Gastrocnemius medialis (tissue), 4 donors: ENCODE data around the gene ITGB2.

Experiments used
- POLR2A ChIP-seq, 2 donors: fragments of 450-650 bp; IDR thresholded peaks; one replicate each; pipeline ENCODE4 v1.6.1; 2017; ENCODE audit warnings: antibody characterized with exemption in 2 of 2, mild to moderate bottlenecking in 2 of 2, moderate library complexity in 2 of 2
- TF ChIP-seq, protein P1 (sequence below), 5 experiments: fragments of 450-650 bp in 3 of 5; fragments of 200-600 bp in 2 of 5; sonication (generic) in 2 of 5; IDR thresholded peaks in 4 of 5; conservative IDR thresholded peaks in 1 of 5; 1 replicate in 4 of 5; 2 replicates in 1 of 5; pipeline ENCODE4 v1.5.1; 2016 to 2019; ENCODE audit warnings: antibody characterized with exemption in 5 of 5, mild to moderate bottlenecking in 3 of 5, moderate library complexity in 3 of 5

DNA sequence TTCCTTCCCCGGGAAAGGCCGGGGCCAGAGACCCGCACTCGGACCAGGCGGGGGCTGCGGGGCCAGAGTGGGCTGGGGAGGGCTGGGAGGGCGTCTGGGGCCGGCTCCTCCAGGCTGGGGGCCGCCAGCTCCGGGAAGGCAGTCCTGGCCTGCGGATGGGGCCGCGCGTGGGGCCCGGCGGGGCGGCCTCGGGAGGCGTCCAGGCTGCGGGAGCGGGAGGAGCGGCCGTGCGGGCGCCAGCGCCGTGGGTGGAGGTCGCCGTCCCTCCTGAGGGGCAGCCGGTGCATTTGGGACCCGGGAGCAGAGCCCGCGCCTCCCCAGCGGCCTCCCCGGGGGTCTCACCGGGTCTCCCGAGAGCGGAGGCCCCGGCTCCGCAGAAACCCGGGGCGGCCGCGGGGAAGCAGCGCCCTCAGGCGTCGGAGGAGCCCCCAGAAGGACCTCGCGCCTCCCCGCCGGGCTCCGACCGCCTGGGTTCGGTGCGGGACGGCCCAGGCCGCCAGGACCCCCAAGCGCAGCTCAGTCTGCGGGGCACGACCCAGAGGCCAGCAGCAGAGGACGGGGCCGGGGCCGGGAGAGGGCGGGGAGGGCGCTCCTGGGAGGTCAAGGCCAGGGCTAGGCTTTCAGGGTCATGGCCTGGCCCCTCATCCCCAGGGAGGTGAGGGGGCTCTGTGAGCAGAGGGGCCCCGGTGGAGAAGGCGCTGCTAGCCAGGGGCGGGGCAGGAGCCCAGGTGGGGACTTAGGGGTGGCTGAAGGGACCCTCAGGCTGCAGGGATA lies 11.9 kb upstream of the ITGB2 start:
- TF ChIP-seq, protein P1, sequence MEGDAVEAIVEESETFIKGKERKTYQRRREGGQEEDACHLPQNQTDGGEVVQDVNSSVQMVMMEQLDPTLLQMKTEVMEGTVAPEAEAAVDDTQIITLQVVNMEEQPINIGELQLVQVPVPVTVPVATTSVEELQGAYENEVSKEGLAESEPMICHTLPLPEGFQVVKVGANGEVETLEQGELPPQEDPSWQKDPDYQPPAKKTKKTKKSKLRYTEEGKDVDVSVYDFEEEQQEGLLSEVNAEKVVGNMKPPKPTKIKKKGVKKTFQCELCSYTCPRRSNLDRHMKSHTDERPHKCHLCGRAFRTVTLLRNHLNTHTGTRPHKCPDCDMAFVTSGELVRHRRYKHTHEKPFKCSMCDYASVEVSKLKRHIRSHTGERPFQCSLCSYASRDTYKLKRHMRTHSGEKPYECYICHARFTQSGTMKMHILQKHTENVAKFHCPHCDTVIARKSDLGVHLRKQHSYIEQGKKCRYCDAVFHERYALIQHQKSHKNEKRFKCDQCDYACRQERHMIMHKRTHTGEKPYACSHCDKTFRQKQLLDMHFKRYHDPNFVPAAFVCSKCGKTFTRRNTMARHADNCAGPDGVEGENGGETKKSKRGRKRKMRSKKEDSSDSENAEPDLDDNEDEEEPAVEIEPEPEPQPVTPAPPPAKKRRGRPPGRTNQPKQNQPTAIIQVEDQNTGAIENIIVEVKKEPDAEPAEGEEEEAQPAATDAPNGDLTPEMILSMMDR (IDR thresholded peaks at IDR 0.05 in 4 of 5, conservative IDR thresholded peaks at IDR 0.05 in 1 of 5), result peak; percentile 37 to 54 (median 50)
- TF ChIP-seq POLR2A (IDR thresholded peaks at IDR 0.05), result no peak
